IPS-11a (cell line): ENCODE data around the gene CERKL.

Source experiments
- H3K4me3 ChIP-seq: one replicate; pipeline ENCODE4 v1.5.1; 2013; ENCODE audit warnings: low read depth, low read length, control low read depth

CERKL gene

GRCh38 chr2:181578829-181579228 lies 78.1 kb downstream of the CERKL start:
- no peak overlapping the region for H3K4me3 ChIP-seq

DNA sequence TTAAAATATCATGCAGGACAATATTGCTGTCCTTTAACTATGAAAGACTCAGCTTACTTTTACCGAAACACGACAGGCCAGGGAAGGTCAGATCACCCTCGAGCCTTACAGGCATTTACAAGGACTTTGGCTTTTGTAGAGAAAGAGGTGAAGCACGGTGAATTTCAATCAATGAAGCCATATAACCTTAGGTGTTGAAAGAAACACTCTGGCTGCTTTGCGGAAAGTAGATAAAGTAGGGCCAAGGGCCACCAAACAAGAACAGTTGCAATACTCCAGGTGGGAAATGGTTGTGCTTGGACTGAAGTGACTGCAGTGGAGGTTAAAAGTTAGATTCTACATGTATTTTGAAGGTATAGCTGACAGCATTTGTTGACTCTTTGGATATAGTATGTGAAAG lies 80.5 kb downstream of the CERKL start:
- H3K4me3 ChIP-seq = no peak overlapping the region

DNA sequence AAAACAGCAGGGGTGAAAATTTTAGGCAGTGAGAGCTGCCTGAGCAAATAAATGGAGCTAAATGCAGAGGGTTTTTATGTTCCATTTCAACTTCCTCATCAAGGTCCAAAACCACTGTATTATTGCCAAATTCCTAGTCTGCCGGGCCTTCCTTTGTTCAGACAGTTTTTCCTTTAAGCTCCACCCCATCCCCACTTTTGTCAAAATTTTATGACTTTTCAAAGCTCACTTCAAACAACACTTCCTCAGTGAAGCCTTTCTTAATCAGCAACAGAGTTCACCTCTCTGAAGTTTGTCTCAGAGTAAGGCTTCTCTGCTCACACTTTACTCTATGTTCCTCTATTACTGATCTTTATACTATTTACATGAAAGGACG lies 81.3 kb downstream of the CERKL start:
- no peak overlapping the region for H3K4me3 ChIP-seq

- no peak overlapping the region for H3K4me3 ChIP-seq
Observed at GRCh38 chr2:181575024-181575649, 81.8 kb downstream of the CERKL start.

DNA sequence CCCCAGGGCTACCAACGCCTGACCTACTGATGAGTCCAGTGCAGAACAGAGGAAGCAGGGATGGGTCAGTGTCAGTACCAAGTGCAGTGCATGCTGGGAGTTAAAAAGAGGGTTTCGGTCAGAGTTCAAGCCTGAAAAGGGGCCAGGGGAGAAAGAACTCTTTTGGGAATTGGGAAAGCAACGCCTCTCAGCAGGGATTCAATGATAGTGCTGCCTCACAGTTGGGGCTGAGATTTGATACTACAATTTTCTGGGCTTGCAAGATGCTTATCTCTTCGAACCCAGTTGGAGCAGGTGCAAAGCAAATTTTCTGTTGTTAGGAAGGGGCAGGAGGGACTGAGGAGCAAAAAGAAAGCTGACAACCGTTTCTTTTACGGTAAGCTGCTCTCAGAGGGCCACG lies 82.6 kb downstream of the CERKL start:
- H3K4me3 ChIP-seq = no peak overlapping the region

DNA sequence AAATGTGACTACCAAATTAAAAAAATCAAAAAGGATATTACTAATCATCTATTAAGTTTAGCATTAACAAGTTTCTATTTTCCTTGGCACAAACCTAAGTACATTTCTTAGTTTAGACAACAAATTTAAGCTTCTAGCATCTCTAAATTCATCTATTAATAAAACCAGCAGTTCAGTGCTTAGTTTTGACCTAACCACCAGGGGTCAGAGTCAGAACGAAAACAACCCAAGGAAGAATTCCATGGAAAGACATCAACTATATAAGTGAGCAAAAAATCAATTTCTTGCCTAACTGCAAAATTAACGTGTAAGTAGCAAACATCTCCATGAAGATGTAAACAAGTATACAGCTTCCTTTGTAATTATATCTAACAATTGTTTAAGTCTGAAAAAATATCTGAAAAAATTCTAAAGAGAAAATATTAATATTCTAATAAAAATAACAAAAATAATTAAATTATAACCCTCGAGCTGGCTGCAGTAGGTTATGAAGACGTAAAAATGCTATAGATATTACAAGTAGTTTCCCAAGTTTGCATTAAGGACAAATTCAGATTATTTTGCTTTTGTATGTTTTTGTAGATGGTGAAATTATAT lies 83.7 kb downstream of the CERKL start:
- H3K4me3 ChIP-seq = no peak overlapping the region

DNA sequence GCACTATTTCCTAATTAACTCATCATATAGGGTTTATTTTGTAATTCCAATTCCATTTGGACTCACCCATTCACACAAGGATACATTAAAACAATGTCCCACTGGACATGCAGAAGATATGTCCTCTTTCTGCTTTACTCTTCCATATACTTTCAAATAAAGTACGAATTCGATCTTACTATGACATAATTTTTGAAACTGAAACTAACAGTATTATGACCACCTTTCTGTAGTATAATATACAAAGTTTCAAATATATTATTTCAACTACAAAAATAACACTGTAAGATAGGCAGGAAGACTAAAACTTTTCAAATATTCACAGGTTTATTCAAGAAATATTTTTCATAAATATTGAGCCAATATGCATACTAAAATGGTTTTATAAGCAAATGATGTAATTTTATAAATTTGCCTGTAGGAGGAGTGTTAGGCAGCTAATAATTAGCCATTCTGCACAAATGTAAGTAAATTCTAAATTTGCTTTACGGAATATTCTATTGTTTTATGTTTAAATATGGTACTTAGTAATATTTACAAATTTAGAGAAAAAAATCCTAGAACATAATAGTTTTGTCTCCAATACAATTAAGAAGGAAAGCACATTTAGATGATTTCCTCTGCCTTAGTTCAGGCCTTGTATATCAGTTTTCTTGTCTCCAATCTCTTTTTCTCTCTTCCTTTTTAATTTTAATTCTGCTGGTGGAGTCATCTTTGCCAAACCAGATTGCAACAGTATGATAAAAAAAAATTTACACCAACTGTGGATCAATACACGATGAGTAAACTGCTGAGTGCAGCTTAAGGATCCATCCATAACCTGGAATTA lies 85.9 kb downstream of the CERKL start:
- no peak overlapping the region for H3K4me3 ChIP-seq

DNA sequence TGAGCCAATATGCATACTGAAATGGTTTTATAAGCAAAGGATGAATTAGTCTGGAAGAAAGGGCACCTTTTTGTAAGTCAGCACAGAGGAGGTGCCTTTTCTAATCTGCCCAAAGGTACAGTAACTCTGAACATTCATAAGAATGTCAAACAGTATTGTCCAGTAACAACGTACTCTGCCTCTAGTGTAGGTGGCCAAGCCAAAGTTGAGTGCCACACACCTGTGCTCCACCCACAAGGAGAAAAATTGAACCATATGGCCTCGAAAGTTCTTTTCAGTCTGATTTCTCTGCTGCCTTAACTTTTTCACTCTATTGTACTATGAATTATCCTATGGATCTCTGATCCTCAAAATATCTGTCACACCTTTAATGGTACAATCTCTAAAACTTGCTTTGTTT lies 86.8 kb downstream of the CERKL start:
- H3K4me3 ChIP-seq = no peak overlapping the region

DNA sequence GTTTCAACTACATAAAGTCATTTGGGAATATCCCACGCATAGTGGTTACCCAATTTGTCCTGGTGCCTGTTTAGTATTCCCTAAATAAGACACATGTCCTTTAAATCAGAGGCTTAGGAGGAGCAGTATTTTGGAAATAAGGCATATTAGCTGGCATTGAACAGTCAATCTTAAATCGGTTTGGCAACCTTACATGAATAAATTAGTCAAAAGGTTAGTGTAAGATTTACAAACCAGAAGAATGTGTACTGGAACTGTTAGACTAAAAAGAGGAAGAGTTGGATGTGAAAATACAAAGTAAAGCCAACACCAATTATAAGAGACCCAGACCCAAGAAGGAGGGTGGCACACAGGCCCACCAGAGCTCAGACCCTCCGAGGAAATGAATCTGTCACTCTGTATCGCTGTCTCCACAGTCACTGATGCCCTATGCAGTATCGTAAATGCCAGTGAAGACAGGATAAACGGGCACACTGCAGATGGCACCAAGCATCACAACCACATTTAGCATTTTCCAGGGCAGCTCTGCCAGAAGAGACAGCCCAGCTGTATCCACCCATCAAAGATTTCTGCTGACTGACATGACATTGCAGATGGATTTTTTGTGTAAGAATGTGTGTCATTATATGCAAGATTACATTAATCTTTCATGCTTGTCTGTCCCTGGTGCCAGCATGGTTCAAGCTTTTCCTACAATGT lies 90.4 kb downstream of the CERKL start:
- no peak overlapping the region for H3K4me3 ChIP-seq

DNA sequence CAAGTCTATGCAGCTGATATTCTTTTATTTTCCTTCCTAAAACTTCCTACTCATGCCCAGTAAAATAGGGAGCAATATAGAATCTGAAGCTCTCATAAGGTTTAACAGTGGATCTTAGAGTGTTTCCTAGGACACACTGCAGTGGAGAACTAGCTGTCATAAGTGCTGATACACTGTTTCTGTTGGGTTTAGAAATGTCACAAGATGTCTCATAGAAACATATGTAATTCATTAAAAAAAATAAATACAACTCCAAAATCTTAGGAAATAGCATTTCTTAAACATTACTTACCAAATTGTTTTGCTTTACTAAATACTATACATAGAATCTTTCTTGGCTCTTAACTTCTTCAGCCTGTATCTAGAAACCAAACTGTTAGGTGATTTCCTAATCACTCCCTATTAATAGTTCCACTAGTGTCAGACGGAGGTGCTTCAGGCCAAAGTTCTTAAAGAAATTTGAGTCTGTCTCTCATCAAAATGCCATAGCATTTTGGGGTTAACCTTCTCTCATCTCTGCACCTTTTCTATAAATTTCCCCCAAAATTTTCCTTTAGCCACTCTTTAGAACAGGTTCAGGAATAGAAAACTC lies 93.7 kb downstream of the CERKL start:
- H3K4me3 ChIP-seq = no peak overlapping the region

DNA sequence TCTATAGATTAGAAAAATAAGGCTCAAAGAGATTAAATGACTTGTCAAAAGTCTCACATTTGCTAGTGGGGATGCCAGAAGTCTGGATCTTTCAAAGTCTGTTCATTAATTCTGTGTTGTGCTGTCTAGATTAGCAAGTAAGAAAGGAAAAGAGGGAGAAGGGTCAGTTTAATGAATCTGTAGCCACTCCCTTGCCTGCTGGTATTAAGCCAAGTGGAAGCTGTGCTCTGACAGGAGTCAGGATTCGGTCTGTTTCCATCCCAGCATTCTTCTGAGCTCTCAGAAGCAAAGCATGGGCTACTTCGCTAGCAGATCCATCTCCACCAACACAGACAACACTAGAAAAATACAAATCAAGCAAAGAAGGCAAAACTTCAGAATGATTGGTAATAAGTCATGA lies 98.5 kb downstream of the CERKL start:
- no peak overlapping the region for H3K4me3 ChIP-seq

DNA sequence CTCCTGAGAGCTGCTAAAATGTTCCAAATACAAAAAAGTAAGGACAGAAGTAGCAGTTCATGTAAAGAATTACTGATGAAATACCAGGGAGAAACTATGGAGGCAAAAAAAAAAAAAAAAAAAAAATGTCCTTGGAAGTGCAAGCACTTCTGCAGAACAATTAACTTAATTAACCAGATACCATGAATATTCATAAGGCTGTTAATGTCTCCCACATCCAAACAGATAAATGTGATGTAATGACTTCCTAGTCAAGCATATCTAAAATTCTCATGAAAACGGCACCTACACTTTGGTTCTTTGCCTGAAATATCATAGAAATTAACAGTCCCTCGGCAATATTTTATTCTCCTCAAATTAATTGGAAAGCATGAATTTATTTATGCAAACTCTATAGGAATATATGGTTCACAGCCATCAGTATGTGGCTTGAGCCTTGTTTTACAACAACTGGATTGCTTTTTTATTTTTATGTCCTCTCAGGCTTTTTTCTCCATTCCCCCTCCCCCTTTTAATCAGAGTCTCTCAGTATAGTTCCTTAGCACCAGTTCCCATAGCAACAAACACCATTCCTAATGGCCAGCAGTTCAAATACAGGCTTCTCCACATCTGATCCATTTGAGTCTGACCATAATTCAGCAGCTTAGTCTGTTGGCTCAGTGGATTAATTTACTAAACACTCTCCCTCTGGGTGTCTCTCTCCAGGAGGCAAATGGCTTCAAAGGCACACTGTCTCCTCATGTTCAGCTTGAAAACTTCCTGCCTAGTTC lies 102.7 kb downstream of the CERKL start:
- H3K4me3 ChIP-seq = no peak overlapping the region

GRCh38 chr2:181553244-181553643 lies 103.7 kb downstream of the CERKL start:
- H3K4me3 ChIP-seq = no peak overlapping the region

- H3K4me3 ChIP-seq = no peak overlapping the region
Observed at GRCh38 chr2:181552808-181553207, 104.1 kb downstream of the CERKL start.

GRCh38 chr2:181546086-181546485 lies 110.8 kb downstream of the CERKL start:
- no peak overlapping the region for H3K4me3 ChIP-seq

DNA sequence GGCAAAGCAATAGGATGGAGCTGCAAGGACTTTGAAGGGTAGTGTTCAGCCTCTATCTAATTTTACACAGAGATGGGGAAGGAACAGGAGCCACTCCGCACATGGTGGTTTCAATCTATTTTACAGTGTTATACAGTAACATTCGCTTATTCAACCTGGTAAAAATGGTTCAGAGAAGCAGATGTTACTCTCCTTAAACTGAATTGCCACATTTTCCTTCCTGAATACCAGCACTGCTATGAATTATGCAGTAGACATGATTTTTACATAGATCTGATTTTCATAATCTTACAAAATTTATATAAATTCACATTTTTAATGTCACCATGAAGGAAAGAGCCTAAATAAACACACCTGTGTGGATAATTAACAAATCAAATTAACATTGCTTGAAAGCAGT lies 114.7 kb downstream of the CERKL start:
- no peak overlapping the region for H3K4me3 ChIP-seq

DNA sequence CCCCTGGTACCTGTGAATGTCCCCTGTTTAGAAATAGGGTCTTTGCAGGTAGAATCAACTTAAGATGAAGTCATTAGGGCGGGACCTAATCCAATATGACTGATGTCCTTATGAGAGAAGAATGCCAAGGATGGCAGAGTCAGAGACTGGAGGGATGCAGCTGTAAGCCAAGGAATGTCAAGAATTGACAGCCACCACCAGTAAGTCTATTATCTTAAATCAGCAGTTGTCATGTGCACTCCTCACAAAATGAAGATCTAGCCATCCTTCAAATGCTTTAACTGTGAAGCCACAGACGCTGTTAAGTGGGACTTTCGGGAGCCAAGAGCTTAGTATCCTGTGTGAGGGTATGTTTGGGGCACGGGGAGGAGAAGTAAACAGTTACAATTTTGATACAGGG lies 116.5 kb downstream of the CERKL start:
- H3K4me3 ChIP-seq = no peak overlapping the region

DNA sequence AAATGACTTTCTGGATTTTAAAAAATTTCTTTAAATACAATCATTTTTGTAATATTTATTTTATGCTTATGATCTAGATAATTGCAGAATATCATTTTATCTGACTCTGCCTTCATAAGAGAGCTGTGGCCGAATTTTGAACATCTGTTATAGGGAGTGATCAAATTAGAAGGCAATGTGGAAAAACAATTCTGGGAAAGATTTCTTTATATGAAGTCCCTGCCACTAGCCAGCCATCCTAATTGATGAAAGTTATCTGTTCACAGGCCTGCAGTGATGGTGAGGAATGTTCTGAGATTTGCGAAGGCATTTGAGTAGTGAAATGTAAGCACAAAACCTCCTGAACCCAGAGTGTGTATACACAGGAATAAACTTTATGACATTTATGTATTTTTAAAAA lies 120.2 kb downstream of the CERKL start:
- no peak overlapping the region for H3K4me3 ChIP-seq

GRCh38 chr2:181528441-181528840 lies 128.5 kb downstream of the CERKL start:
- no peak overlapping the region for H3K4me3 ChIP-seq

- no peak overlapping the region for H3K4me3 ChIP-seq
Observed at GRCh38 chr2:181527058-181527457, 129.8 kb downstream of the CERKL start.

DNA sequence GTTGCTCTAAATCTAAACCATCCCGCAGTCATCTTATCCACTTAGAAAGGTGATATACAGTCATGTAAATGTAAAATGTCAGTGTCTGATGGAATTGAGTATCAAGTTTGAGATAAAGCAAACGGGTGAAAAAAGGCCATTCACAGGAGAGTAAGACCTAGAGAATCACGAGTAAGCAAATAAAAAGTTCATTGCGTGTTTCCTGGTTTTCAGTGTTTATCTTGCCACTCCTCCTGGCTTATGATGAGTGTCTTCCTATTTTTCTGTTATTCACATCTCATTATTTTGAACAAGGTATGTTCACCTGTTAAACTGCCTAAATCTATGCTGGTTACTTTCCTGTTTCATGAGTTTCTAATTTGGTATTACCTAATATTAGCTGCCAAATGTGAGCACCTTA lies 130.9 kb downstream of the CERKL start:
- H3K4me3 ChIP-seq = no peak overlapping the region
